NCI-H748 (cell line): Measurements from ENCODE around the gene IFIT1.
"Not testable (repeated sequence)": the region's sequence is repeated elsewhere in the genome, so short reads cannot be mapped to it uniquely, and the experiment has no call there.

Experiments used
- DNase-seq: peaks from one replicate; lab custom pipeline; 2025; ENCODE audit not compliant: unreplicated experiment; lab: John Stamatoyannopoulos, UW

The IFIT1 gene

DNA sequence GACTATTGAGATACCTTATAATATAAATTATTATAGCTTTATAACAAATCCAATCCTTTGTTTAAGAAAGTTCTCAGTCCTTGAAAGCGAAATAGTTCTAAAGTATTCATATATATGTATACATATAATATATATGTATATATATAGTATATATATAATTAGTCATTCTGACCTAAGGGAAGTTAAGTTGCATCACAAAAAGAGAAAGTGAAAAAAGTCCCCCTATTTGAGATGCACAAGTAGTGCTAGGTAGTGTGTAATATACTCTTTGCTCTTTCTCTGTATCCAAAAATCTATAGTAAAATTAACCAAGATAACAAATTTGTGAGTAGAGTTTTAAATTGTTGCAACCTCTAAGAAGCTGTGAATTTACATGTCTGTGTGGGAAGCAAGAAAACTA, 27.9 kb upstream of the IFIT1 start:
- DNase-seq: no peak

DNA sequence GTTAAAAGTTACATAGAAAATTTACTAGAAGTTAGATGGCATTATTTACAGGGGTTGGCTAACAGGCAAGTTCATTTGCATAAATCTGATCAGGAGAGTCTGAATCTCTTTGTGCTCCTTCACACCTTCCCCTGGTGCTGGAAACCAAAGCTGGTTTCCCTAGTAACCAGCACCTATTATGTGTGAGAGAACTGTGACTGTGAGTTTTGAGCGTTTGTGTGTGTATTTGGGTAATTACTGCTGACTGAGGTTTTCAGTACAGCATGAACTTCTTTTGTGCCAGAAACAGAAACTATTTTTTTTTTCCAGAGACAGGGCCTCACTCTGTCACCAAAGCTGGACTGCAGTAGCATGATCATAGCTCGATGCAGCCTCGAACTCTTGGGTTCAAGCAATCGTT, 24.9 kb upstream of the IFIT1 start:
- peak; percentile 90 for DNase-seq

DNA sequence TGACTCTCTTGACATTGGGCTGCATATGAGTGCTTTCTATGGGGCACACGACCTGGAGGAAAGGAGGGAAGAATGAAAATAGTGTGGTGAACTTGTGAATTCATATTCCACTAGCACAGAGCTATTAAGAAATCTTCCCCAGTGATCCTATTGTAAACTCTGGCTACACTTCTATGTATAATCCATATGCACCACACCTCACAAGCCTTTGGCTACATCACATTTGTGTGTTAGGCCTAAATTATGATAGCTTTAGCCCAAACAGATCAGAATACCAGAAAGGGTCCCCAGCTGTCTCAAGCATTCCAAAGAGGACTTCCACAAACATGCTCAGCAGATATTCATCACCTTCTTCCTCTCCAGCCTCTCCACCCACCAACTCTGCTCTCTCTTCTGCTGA, 24.3 kb upstream of the IFIT1 start:
- no peak for DNase-seq

DNA sequence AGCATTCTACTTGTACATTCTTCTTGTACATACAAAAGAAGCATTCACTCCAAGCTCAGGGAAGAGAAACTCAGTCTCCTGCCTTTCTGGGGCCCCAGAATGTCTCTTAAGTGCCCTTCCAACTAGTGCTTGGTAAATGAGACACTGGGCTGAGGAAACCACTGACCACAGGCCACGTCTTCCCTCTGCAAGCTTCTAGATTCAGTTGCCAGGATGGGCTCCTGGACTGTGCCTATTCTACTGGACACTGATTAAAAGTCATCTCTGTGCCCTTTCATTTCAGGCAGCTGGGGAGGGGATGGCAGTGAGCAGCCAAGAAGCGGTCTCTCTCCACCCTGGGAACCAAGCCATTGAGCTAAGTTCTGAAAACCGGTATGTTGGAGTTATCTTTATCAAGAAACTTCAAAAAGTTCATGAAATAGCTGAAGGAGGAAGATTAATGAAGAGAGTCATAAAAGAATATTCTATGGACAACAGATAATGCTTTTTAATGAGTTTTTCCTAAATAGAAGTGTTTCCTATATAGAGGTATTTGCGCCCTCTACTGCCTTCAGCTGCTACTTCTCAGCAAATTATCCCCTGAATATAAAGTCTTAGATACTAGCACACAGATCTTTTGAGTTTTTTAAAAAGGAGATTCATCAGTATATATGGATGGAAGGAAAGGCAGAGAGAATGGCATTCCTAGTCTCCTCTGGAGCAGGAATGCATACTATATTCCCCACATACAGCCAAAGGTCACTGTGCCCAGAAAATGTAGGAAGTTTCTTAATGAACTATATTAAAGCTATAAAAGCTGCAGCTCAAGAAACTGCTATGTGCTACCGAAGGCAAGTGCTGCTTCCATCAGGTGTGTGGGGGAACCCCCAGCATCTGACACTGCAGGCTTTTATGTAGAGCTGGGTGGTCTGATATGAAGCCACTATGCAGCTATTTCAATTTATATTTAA, 23.0 kb upstream of the IFIT1 start:
- DNase-seq: peak; percentile 21

DNA sequence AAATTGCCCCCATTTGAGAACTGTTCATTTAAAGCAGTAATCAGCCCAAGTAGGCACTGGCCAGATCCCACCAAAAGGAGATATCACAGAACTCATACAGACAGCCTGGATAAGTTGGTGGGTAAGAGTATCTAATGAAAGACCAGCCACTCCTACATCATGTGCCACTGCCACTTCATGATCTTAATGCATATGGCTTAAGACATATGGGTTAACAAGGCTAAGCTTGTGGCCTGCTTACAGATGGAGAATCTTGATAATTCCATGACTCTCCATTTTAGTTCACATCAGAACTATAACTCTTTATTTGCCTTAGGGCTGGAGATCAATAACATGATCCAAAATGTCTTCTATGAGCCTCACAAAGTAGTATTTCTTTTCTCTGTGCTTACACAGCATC, 21.3 kb upstream of the IFIT1 start:
- DNase-seq: no peak

DNA sequence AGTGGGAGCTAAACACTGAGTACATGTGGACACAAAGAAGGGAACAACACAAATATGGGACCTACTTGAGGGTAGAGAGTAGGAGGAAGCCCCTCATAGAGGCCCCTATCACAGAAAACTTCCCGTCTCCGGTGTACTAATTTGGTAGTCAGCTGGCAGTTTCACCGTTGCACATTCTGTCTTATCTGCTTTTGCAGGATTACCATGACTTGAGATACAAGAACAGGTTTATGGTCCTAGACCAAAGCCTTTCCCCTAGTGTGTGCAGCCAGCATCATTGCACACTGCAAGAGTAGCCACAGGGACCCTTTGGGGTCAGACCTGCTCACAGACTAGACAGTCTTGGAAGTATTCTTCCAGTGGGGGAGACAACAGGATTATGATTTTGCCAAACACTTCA, 20.4 kb upstream of the IFIT1 start:
- no peak for DNase-seq

DNA sequence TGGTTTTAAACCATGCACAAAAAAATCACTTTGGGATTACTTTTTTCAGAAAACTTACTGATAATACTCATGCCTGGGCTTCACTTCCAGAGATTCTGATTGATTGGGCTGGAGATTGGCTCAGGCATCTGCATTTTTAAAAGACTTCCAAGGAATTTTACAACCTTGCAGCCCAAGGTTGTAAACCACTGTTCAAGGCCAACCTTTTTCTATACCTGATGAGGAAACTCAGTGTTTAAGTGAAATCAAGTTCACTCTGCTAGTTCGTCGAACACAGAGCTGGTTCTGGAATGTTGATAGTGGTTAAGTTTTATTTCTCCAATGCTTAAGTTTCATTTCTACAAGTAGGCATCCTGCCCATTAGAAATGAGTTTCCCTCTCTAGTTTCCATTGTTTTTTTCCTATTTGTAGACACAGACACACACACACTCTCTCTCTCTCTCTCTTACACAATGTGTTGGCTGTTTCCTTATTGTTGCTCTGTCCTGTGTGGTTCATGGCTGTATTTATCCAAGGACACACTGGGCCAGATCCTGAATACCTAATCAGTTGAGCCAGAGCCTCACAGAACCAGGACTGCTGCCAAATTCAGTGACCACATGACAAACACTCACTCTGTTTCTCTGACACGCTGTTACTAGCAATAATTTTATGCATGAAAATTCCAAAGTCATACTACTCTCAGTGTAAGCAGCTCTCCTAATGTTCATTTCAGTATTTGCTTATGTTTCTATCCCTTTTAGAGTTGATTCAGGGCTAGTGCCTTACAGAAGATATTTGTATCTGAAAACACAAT, 18.3 kb upstream of the IFIT1 start:
- DNase-seq: peak; percentile 15

DNA sequence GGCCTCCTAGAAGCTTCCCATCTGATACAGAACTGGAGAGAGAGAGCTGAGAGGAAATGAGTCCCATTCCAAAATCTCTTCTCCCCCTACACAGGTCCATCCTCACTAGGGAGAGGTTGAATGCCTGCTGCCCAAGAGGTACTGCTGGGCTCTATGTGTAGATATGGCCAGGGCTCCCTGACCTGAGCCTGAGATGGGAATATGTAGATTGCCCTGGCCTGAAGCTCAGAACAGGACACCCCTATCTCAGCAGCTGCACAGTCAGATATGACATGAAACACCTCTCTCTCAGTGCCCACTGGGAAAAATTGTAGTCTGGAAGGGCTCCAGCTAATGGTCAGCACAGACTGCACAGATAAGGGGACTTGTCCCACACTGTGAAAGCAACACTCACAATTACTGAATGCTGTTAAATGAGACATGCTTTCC, 17.7 kb upstream of the IFIT1 start:
- DNase-seq: no peak

DNA sequence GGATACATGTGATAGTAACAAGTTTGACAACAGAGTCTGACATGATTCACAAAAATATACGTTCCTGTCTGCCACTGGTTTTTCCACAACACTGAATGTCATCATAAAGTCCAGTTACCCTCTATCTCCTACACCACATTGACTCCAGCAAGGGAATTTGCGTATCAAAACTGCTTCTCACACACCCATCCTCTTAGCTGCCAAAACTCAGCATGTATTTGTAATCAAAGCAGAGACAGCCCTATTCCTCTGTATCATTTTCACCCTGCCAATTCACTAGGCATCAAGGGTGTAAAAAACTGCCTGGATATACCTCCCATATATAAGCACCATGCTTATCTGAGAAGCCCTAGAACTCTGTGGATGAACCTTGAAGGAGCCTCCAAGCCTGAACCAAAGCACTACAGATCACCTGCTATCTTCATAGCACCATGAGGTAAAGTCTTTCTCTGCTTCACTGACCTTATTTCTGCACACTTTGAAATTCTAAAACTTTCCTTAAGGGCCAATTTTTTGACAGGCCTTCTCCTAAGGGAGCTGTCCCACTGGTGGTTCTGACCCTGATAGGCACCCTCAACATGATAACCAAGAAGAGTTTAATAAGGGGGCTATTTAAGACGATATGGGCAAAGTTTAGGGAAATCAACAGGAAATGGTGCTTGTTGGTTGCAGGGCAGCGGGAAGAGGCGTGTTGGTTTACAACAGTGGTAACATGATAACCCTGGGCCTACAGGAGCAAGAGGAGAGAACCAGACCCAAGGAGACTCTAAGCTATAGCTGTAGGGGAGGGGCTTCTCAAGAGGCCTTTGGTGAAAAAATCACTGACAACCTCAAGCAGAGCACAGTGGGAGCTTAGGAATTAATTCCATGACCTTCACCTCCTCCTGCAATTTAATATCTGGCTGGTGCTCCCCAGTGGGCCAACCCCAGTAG, 14.5 kb upstream of the IFIT1 start, which contains the start of gene IFIT1B:
IFIT1B (plus strand) TSS at position 352 of the 933 bp plus-strand sequence; CDS start at position 432, 80 bp downstream.
- no peak for DNase-seq

DNA sequence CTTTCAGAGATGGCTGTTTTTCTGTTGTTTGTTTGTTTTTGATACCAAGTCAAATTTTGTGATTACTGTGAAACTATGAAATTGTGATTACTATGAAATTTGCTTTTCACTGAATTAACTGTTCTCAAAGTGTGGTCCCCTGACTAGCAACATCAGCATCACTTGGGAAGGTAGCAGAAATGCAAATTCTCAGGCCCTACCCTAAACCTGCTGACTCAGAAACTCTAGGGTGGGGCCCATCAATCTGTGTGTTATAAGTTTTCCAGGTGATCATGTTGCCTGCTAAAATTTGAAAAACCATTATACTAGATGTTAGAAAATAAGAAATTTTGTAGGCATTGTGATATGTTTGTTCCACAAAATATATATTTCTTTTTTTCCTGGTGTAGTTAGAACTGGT, 13.3 kb upstream of the IFIT1 start:
- no peak for DNase-seq

DNA sequence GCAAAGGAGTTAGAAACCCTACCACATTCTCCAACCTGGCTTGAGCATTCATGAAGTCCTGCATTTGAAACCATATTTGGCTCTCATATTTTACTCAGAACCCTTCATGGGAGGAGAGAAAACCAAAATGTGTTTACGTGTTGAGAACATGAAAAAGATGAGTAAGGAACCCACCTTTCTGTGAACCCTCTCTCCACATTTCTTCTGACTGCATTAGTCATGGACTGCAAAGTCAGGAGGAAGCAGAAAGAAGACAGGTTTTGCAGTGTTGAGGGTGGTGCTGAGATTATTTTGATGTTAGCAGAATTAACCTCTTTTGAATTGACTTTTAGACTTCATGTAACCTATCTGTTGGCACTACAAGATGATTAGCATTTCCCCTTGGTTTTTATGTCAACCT, 9.7 kb upstream of the IFIT1 start:
- DNase-seq: no peak

DNA sequence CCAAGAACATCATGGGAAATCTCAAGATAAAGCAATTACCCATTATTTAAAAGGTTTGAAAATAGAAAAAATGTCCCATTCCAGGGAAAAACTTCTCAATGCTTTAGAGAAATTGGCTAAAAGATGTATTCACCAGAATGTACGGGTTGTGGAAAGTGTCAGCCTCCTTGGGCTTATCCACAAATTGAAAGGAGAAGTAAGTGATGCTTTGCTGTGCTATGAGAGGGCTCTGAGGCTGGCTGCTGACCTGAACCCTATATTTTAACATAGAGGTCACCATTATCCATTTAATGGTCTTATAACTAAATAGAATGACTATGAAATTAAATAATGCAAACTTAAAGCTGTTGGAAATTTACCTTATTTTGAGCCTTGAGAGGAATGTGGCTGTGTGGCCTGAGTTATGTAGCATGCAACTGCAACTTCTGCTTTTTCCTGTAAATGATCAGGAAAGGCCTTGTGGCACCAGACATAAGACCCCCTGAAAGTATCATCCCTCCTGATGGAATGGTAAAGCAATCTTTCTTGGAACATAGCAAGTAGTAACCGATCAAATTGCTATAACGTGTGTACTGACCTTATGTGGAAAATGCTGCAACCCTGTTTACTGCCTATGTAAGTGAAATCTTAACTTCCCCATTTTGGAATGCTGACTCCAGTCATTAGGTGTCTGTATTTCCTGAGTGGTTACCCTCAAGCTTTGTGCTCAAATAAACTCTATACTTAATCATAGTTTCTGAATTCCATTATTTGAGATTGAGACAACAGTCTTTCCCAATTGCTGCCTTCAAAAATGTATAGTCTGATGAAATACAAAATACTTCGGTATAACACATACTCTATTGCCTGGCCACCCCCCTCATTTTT, 7.7 kb upstream of the IFIT1 start:
- no peak for DNase-seq

DNA sequence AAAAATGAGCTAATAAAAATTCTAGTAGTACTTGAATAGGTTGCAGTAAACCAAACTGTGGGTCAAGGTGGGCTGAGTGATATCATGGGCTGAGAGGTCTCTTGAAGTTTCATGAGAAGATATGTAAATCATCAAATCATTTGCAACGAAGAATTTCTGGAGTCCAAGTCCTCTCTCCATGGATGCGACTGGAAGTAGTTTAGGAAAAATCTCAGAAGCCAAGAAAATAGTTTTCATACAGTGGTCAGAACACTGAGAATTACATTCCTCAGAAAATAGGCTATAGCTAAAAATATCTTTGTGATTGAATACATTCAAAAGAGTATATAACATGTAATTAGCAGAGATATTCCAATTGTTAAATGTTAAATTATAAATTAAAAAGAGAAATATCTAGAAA, 3.6 kb upstream of the IFIT1 start:
- DNase-seq: no peak

DNA sequence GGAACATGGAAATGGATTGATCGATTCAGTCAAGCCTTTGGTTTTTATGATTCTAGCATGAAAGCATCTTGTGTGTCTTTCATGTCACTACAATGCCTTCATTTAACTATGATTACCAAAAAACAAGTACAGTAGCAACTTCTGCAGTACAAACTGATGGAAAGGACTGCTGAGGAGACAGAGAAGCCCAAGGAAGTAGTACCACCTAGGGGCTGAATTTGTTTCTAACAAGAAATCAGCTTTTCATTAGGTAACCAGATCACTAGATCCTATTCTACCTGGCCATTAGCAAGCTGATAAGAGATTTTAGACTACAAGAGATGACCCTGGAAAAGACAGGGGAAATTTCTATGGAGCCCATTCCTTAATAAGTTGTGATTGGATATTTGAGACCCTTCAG, 3.2 kb upstream of the IFIT1 start:
- peak; percentile 47 for DNase-seq

DNA sequence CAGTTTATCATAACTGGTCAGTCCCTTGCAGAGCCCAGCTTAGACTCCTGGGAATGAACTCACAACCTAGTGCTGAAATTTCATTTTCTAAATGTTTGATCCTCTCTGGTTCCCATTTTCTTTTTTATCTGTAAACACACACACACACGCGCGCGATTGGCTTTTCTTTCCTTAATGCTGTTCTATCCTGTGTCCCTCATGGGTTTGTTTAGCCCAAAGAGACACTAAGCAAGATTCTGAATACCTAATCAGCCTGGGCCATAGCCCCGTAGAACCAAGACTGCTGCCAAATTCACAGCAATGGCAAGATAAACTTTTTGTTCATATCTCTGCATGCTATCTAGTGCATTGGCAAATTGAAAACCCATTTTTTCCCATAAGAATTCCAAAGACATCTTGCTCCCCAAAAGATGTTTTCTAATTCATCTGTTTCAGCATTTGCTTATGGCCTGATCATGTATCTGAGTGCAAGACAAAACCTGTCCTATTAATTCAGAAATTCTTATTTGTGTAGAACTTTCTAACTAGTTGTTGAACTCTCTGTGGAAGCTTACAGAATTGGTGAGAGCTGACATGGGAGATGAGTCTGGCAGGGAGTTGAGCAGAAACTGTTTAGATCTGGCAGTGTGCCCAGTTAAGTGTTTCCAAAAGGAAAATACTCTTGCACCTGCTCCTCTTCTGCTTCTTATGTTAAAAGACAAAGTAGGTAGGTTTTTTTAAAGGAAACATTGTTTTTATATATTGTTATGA, 1.8 kb upstream of the IFIT1 start:
- DNase-seq: peak; percentile 22

DNA sequence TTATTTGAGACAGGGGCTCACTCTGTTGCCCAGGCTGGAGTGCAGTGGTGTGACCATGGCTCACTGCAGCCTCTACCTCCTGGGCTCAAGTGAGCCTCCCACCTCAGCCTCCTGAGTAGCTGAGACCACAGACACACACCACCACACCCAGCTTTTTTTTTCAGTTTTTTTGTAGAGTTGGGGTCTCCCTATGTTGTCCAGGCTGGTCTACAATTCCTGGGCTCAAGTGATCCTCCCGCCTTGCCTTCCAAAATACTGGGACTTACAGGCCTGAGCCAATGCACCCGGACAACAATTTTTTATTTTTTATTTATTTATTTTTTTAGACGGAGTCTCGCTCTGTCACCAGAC, 1.2 kb upstream of the IFIT1 start:
- not testable (repeated sequence) for DNase-seq

DNA sequence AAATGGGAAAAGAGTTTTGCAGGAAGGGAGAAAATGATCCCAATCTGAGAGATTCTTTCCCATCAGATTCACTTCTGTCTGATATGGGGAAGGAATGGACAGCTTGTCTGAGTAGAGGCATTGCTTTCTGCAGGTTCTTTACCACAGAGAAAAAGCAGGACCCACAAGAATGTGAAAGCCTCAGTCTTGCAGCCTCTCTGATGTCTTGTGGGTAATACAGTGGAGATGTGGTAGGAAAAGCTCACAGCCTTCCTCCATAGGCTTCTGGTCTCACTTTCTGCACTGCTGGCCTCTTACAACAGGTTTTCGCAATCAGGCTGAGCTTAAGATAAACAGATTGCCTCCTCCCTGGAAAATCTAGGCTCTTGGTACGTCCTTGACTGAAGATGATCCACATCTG, 551 bp downstream of the IFIT1 start:
- no peak for DNase-seq

DNA sequence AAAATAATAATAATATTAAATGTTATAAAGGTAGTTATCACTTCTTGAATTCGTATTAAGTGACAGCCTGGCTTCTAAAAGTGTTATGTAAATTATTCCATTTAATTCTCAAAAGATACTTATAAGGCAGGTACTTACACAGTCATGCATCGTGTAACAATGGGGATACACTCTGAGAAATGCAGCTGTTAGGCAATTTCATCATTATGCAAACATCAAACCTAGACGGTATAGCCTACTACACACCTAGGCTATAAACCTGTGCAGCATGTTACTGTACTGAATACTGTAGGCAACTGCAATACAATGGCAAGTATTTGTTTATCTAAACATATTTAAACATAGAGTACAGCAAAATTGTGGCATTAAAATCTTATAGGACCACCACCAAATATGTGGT, 1.5 kb downstream of the IFIT1 start:
- DNase-seq: peak; percentile 75

DNA sequence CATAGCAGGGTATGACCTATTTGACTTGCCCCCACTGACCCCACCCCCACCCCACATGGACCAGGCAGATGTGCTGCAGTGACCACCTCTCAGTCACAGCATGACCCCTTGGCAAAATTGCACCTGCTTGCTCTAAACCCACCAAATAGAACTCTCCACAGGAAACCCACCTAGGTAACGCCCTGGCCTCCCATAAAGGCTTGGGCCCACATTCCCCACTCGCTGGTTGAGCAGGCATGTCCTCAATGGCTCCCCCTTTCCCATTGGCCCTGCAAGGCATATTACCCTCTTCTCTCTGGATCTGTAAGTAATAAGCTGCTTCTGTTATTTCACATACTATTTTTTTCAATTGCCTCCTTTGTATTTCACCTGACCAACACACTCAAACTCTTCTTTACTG, 2.7 kb downstream of the IFIT1 start:
- no peak for DNase-seq
